Fibroblast of villous mesenchyme (primary cell): Measurements from ENCODE around the gene GPR151. TPM values are rescaled to one million over a fixed set of nuclear protein-coding genes. Genes with fewer than 3 reads are reported as not detected.

ENCODE experiments used
- DNase-seq: peaks from one replicate; pipeline ENCODE4 v3.0.0-alpha.2; 2010; ENCODE audit warnings: low read depth
- H3K4me3 ChIP-seq: 2 replicates; pipeline ENCODE4 v1.5.1; 2011; ENCODE audit warnings: low read depth, mild to moderate bottlenecking, low read length
- CTCF ChIP-seq: IDR thresholded peaks from 2 replicates; pipeline ENCODE4 v1.5.1; 2012; ENCODE audit warnings: low read depth, mild to moderate bottlenecking, low read length; ENCODE audit not compliant: insufficient read depth
- total RNA-seq: library from RNA; depleted of rRNA; stranded (reverse); fragments of >200 nt; gene quantifications from 2 replicates; pipeline ENCODE4 v1.2.3, GENCODE V29; 2012

Gene GPR151
- total RNA-seq, 1 donor, result not detected

DNA sequence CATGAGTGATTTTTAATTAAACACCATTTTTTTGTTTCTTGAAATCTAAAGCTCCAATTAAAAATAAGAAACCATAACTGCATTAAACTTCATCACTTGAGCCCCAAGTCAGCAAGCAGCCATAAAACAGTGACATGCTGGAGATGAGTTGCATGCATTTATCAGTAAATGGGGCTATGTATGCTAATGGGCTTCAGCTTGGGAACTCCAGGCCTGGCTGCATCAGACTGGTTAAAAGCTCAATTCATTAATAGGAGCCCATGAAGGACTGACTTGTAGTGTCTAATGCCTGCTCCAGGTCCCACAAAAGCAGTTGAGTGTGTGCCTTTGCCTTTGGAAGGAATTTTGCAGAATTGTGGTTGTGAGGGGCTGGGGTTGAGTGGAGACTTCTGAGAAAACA is 33.6 kb upstream of the GPR151 start:
- no peak for TF ChIP-seq CTCF
- no peak overlapping the region for H3K4me3 ChIP-seq
- DNase-seq, result no peak

GRCh38 chr5:146548781-146549449 is 32.9 kb upstream of the GPR151 start:
- DNase-seq, result no peak
- TF ChIP-seq CTCF, result no peak
- H3K4me3 ChIP-seq, result no peak overlapping the region

DNA sequence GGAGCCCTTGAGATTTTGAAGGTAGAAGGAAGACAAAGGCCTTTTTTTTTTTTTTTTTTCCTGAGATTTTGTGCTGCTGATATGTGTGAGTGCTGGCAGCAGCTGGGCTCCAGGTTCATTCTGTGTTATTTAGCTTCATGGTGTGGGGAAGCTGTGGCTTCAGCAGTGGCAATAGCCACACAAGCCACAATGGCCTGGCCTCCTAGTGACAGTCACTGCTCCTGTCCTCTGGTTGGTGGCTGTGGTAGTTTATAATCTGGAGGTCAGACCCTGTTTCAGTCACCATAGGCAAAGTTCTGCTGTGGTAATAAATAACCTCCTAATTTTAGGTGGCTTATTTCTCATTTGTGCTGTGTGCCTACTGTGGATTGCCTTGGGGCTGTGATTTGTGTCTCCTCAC is 28.2 kb upstream of the GPR151 start:
- H3K4me3 ChIP-seq, result no peak overlapping the region
- no peak for DNase-seq
- TF ChIP-seq CTCF, result no peak

DNA sequence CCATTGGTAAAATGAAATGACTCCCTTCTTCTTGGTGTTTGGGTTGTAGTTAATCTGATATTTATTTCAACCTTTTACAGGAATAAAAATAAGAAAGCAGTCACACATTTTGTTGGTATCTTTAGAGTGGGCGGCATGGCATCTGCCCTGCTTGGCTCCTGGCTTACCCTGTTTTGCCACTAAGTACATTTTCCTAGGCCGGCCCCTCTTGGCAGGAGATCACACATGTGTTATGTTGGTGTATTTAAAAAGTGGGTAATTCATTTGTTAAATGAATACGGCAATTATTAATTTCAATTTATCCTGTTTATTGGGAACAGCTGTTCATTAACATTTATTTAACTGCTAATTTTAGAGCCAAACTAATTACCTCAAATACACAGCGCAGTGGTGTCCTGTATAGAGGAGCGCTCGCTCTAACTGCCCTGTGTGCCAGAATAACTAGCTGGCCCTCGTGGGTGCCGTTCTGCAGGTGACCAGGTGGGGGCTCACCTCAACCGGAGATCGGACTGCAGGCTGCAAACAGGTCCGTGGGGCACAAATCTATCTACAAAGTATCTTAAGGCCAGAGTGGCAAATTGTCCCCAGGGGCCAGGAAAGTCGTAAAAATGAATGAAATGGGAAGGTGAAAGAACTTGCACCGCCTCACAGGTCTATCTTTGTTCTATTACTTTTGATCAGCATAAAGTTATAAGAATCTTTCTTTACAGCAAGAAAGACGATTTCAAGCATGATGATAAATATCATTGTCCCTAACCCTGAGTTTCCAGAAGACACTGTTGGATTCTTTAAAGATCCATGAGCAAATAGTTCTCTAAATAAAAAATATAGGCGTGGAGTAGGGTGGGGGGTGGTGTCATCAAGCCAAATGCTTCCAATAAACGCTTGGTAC is 26.2 kb upstream of the GPR151 start:
- TF ChIP-seq CTCF, result peak; percentile 95
- no peak overlapping the region for H3K4me3 ChIP-seq
- DNase-seq, result peak; percentile 59

DNA sequence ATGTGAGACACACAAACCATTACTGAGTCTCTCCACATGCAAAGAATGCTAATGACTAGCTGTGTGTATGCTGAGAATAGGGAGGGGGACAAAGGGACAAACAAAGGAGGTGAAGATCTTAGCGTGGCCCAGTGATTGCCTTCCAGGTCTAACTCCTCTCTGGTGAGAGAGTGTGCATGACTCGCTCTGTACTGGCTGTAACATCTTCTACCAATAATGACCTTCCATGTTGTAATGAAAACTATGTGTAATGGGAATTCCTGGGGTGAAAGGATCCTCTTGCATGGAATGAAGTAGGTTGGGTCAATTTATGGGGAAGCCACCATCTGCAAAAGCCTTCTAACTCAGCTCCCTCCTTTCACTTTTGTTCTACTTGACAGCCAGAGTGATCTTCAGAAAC is 24.4 kb upstream of the GPR151 start:
- H3K4me3 ChIP-seq, result no peak overlapping the region
- DNase-seq, result peak; percentile 5
- no peak for TF ChIP-seq CTCF

- no peak for TF ChIP-seq CTCF
- DNase-seq, result no peak
- H3K4me3 ChIP-seq, result no peak overlapping the region
These were observed 24.0 kb upstream of the GPR151 start for GRCh38 chr5:146539973-146540372.
